Measurements from ENCODE around the gene FASN.

FASN gene

GRCh38 chr17:82103553-82104451 lies 5.8 kb upstream of the FASN start:
- DNase-seq (ENCODE audit: extremely low spot score): no peak
- TF ChIP-seq PKNOX1 (IDR thresholded peaks at IDR 0.05): no peak
- no peak for TF ChIP-seq FOXM1 (IDR thresholded peaks at IDR 0.05; ENCODE audit: borderline replicate concordance)
- TF ChIP-seq FOXA1 (IDR thresholded peaks at IDR 0.05): no peak
- no peak for TF ChIP-seq L3MBTL2 (conservative IDR thresholded peaks at IDR 0.05)
- no peak for TF ChIP-seq LEF1 (IDR thresholded peaks at IDR 0.05; ENCODE audit: borderline replicate concordance)
- TF ChIP-seq CTBP1 (IDR thresholded peaks at IDR 0.05; ENCODE audit: borderline replicate concordance): no peak
- no peak for TF ChIP-seq NFRKB (IDR thresholded peaks at IDR 0.05)
- TF ChIP-seq HDGF (IDR thresholded peaks at IDR 0.05; ENCODE audit: borderline replicate concordance): no peak
- TF ChIP-seq TARDBP (IDR thresholded peaks at IDR 0.05): no peak
- no peak for TF ChIP-seq FOXK2 (IDR thresholded peaks at IDR 0.05)
- no peak for TF ChIP-seq BHLHE40 (IDR thresholded peaks at IDR 0.05; ENCODE audit: borderline replicate concordance)
- TF ChIP-seq ELF4 (IDR thresholded peaks at IDR 0.05): no peak
- no peak for TF ChIP-seq SP1 (IDR thresholded peaks at IDR 0.05)
- no peak for TF ChIP-seq ARNT (IDR thresholded peaks at IDR 0.05)
- TF ChIP-seq ZNF384 (IDR thresholded peaks at IDR 0.05): no peak
- ChIA-PET CTCF (interaction anchor here (0.6 to 1.3 kb wide), 3 partner anchors 66 to 231 kb away, joined by 3 to 4 read pairs (median 3); partner anchors contain the start of gene DCXR), POLR2A (interaction anchor here (1.0 to 1.8 kb wide), 6 partner anchors 10 to 83 kb away, joined by 3 to 5 read pairs (median 4); partner anchors contain the start of gene RAC3)

- no peak for TF ChIP-seq FOXM1 (IDR thresholded peaks at IDR 0.05; ENCODE audit: borderline replicate concordance)
- DNase-seq (ENCODE audit: extremely low spot score): no peak
- CTCF ChIA-PET: interaction anchor here (0.9 kb wide), 1 partner anchor 71 kb away, joined by 3 read pairs; no protein-coding TSS in a partner anchor
- POLR2A ChIA-PET: interaction anchor here (0.8 to 2.5 kb wide), 6 partner anchors 11 to 78 kb away, joined by 3 to 7 read pairs (median 4); partner anchors contain the start of genes LRRC45 and RAC3
These were observed 4.0 kb upstream of the FASN start for GRCh38 chr17:82101767-82102679.

GRCh38 chr17:82101301-82101715 lies 3.3 kb upstream of the FASN start:
- ChIA-PET POLR2A (interaction anchor here (0.8 to 2.5 kb wide), 4 partner anchors 35 to 78 kb away, joined by 3 to 7 read pairs (median 4); partner anchors contain the start of genes LRRC45 and RAC3), CTCF (no interaction called here)
- no peak for DNase-seq (ENCODE audit: extremely low spot score)
- TF ChIP-seq NFRKB (IDR thresholded peaks at IDR 0.05): no peak
- no peak for TF ChIP-seq ZNF384 (IDR thresholded peaks at IDR 0.05)
- TF ChIP-seq SUZ12 (IDR thresholded peaks at IDR 0.05): no peak
- TF ChIP-seq ELF4 (IDR thresholded peaks at IDR 0.05): no peak

GRCh38 chr17:82100502-82101298 lies 2.7 kb upstream of the FASN start:
- ChIA-PET POLR2A (interaction anchor here (1.1 to 4.1 kb wide), 4 partner anchors 63 to 69 kb away, joined by 3 to 34 read pairs (median 6); partner anchors contain the start of genes DCXR and RAC3), CTCF (no interaction called here)
- DNase-seq (ENCODE audit: extremely low spot score): no peak
- TF ChIP-seq NFRKB (IDR thresholded peaks at IDR 0.05): no peak
- TF ChIP-seq CTBP1 (IDR thresholded peaks at IDR 0.05; ENCODE audit: borderline replicate concordance): no peak
- TF ChIP-seq FOXA1 (IDR thresholded peaks at IDR 0.05): no peak
- TF ChIP-seq ZNF384 (IDR thresholded peaks at IDR 0.05): no peak
- no peak for TF ChIP-seq BHLHE40 (IDR thresholded peaks at IDR 0.05; ENCODE audit: borderline replicate concordance)
- no peak for TF ChIP-seq ELF4 (IDR thresholded peaks at IDR 0.05)
- no peak for TF ChIP-seq FOXK2 (IDR thresholded peaks at IDR 0.05)

GRCh38 chr17:82098939-82099763 lies 1.1 kb upstream of the FASN start:
- DNase-seq (ENCODE audit: extremely low spot score): no peak
- POLR2A ChIA-PET: interaction anchor here (0.7 to 4.1 kb wide), 29 partner anchors 10 to 229 kb away, joined by 3 to 34 read pairs (median 4); partner anchors contain the start of genes ARHGDIA, ASPSCR1, CENPX and DCXR
- CTCF ChIA-PET: no interaction called here
- TF ChIP-seq SUZ12 (IDR thresholded peaks at IDR 0.05): no peak
- peak; percentile 76 for TF ChIP-seq L3MBTL2 (conservative IDR thresholded peaks at IDR 0.05)
- 0 out of 2 replicates have a peak, but pooled peaks have one; percentile 5 for TF ChIP-seq LEF1 (IDR thresholded peaks at IDR 0.05; ENCODE audit: borderline replicate concordance)

GRCh38 chr17:82097919-82098168 lies 192 bp downstream of the FASN start:
- TF ChIP-seq ARNT (IDR thresholded peaks at IDR 0.05): 0 out of 2 replicates have a peak, but pooled peaks have one; percentile 50
- 0 out of 2 replicates have a peak, but pooled peaks have one; percentile 36 for TF ChIP-seq FOXM1 (IDR thresholded peaks at IDR 0.05; ENCODE audit: borderline replicate concordance)
- TF ChIP-seq HDGF (IDR thresholded peaks at IDR 0.05; ENCODE audit: borderline replicate concordance): no peak
- 0 out of 2 replicates have a peak, but pooled peaks have one; percentile 8 for TF ChIP-seq LEF1 (IDR thresholded peaks at IDR 0.05; ENCODE audit: borderline replicate concordance)
- no peak for DNase-seq (ENCODE audit: extremely low spot score)
- CTCF ChIA-PET: no interaction called here
- POLR2A ChIA-PET: interaction anchor here (1.1 to 4.1 kb wide), 17 partner anchors 9 to 121 kb away, joined by 3 to 34 read pairs (median 5); partner anchors contain the start of genes ASPSCR1, DCXR, DUS1L and RAC3

Data from HEK293T (cell line).